GM23248 (cell line): Measurements from ENCODE around the gene ATP8A1. TPM values are rescaled to one million over a fixed set of nuclear protein-coding genes. Genes with fewer than 3 reads are reported as not detected.

Source experiments
- DNase-seq: peaks from one replicate; pipeline ENCODE4 v3.0.0-alpha.2; 2015
- H2AFZ ChIP-seq: fragments of 200-600 bp; sonication (generic); 2 replicates; pipeline ENCODE4 v1.6.1; 2016; ENCODE audit warnings: antibody characterized with exemption
- H3F3A ChIP-seq: fragments of 200-600 bp; sonication (generic); 2 replicates; pipeline ENCODE4 v1.6.1; 2016; ENCODE audit warnings: mild to moderate bottlenecking, antibody characterized with exemption, mixed run types; ENCODE audit not compliant: insufficient read depth
- H3K27ac ChIP-seq: fragments of 200-600 bp; sonication (generic); 2 replicates; pipeline ENCODE4 v1.5.1; 2016; ENCODE audit warnings: mild to moderate bottlenecking
- H3K27me3 ChIP-seq: fragments of 200-600 bp; sonication (generic); replicated peaks from 2 replicates; pipeline ENCODE4 v1.6.1; 2016; ENCODE audit warnings: mild to moderate bottlenecking; ENCODE audit not compliant: insufficient read depth
- H3K36me3 ChIP-seq: fragments of 200-600 bp; sonication (generic); 2 replicates; pipeline ENCODE4 v1.6.1; 2016; ENCODE audit warnings: low read depth, mild to moderate bottlenecking
- H3K4me1 ChIP-seq: fragments of 200-600 bp; sonication (generic); 2 replicates; pipeline ENCODE4 v1.6.1; 2016; ENCODE audit warnings: mild to moderate bottlenecking; ENCODE audit not compliant: insufficient read depth
- H3K4me2 ChIP-seq: fragments of 200-600 bp; sonication (generic); one replicate; pipeline ENCODE4 v1.6.1; 2016; ENCODE audit warnings: mild to moderate bottlenecking; ENCODE audit not compliant: unreplicated experiment
- H3K4me3 ChIP-seq: fragments of 200-600 bp; sonication (generic); 2 replicates; pipeline ENCODE4 v1.5.1; 2016; ENCODE audit warnings: mild to moderate bottlenecking
- H3K79me2 ChIP-seq: fragments of 200-600 bp; sonication (generic); 2 replicates; pipeline ENCODE4 v1.6.1; 2016; ENCODE audit warnings: mild to moderate bottlenecking; ENCODE audit not compliant: insufficient read depth
- H3K9ac ChIP-seq: fragments of 200-600 bp; sonication (generic); 2 replicates; pipeline ENCODE4 v1.6.1; 2016; ENCODE audit warnings: mild to moderate bottlenecking
- H3K9me2 ChIP-seq: fragments of 200-600 bp; sonication (generic); 2 replicates; pipeline ENCODE4 v1.6.1; 2016; ENCODE audit warnings: mixed run types, mild to moderate bottlenecking, moderate library complexity; ENCODE audit not compliant: insufficient read depth
- H3K9me3 ChIP-seq: fragments of 200-600 bp; sonication (generic); one replicate; pipeline ENCODE4 v1.6.1; 2017; ENCODE audit warnings: low read depth
- H4K20me1 ChIP-seq: fragments of 200-600 bp; sonication (generic); 2 replicates; pipeline ENCODE4 v1.6.0; 2016; ENCODE audit not compliant: insufficient read depth
- EZH2 ChIP-seq: fragments of 200-600 bp; sonication (generic); IDR thresholded peaks from 2 replicates; pipeline ENCODE4 v1.6.1; 2018; ENCODE audit warnings: antibody characterized with exemption, mild to moderate bottlenecking; ENCODE audit not compliant: insufficient read depth, poor library complexity, severe bottlenecking
- EZH2phosphoT487 ChIP-seq: fragments of 200-600 bp; sonication (generic); IDR thresholded peaks from 2 replicates; pipeline ENCODE4 v1.6.1; 2018; ENCODE audit warnings: antibody characterized with exemption, moderate library complexity, mild to moderate bottlenecking, low read depth; ENCODE audit not compliant: insufficient read depth
- WGBS, 2 experiments: methylation state at CpG; one replicate each; pipeline ENCODE4 v1.1.6; 2015 to 2017; ENCODE audit warnings: low lambda C conversion rate in 2 of 2, low coverage in 1 of 2; ENCODE audit errors: missing lambda C conversion rate in 2 of 2; 5-methylcytosine and 5-hydroxymethylcytosine counted together
- in situ Hi-C: fragments of 300-500 bp; cut with MboI; formaldehyde crosslinking; loops from 2 replicates; pipeline ENCODE4 v1.15.0; 2020
- polyA plus RNA-seq: library from polyadenylated mRNA; unstranded; fragments of >200 nt; fragmentation: Nextera tagmentation; extraction: Ambion mirVana; gene quantifications from 2 replicates; pipeline ENCODE4 v1.2.1, GENCODE V29; 2016
- total RNA-seq: library from RNA; depleted of rRNA; stranded (reverse); fragments of >200 nt; shearing (Covaris generic); gene quantifications from 2 replicates; pipeline ENCODE4 v1.2.3, GENCODE V29; 2014

ATP8A1 gene
- total and polyA plus RNA-seq, 2 experiments from 2014 or later, result 0.11 to 0.13 TPM

DNA sequence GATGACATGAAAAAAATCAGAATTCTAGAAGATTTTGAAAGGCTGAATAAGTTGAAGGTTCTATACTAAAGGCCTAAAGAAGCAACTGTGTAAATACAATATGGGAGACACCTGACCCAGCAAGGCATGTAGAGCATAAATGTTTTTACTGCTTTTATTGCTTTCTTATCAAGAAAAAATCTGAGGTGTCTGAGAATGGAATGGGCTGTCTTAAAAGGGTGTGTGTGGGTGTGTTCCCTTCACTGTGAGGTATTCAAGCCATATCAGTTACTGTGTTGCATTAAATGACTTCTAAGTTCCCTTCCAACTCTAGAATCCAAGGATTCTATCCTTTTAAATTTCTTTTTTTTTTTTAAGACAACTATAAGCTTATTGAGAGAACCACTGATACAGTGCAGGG is 15.7 kb downstream of the ATP8A1 start:
- Histone ChIP-seq H4K20me1 (no peaks in the 10 kb centered on the region), H3K4me1 (no peaks in the 10 kb centered on the region), H3K4me3 (no peak overlapping the region), H3K27ac (no peak overlapping the region), H3K9ac (no peak overlapping the region), H3K27me3 (no peaks in the 10 kb centered on the region), H3K79me2 (no peaks in the 10 kb centered on the region), H3K36me3 (no peaks in the 10 kb centered on the region), H3K9me2 (no peaks in the 10 kb centered on the region), H3K4me2 (no peak overlapping the region), H2AFZ (no peak overlapping the region), H3K9me3 (no peaks in the 10 kb centered on the region), H3F3A (no peaks in the 10 kb centered on the region)
- DNase-seq, result no peak
- in situ Hi-C loops, result no loop called here
- TF ChIP-seq EZH2phosphoT487, result no peak
- TF ChIP-seq EZH2, result no peak

GRCh38 chr4:42640613-42641012 is 16.3 kb downstream of the ATP8A1 start:
- no peaks in the 10 kb centered on the region for H4K20me1 ChIP-seq
- H2AFZ ChIP-seq, result no peak overlapping the region
- H3K9me3 ChIP-seq, result no peaks in the 10 kb centered on the region
- no peak for DNase-seq
- H3F3A ChIP-seq, result no peaks in the 10 kb centered on the region
- no peaks in the 10 kb centered on the region for H3K27me3 ChIP-seq
- no peak overlapping the region for H3K9ac ChIP-seq
- H3K36me3 ChIP-seq, result no peaks in the 10 kb centered on the region
- TF ChIP-seq EZH2 (no peak), EZH2phosphoT487 (no peak)
- H3K4me3 ChIP-seq, result no peak overlapping the region
- H3K27ac ChIP-seq, result no peak overlapping the region
- 41 to 55% methylated on average over 3 of the region's 3 CpGs for WGBS, 2 experiments
- H3K79me2 ChIP-seq, result no peaks in the 10 kb centered on the region
- no peaks in the 10 kb centered on the region for H3K4me1 ChIP-seq
- no peak overlapping the region for H3K4me2 ChIP-seq
- in situ Hi-C loops, result no loop called here
- H3K9me2 ChIP-seq, result no peaks in the 10 kb centered on the region

DNA sequence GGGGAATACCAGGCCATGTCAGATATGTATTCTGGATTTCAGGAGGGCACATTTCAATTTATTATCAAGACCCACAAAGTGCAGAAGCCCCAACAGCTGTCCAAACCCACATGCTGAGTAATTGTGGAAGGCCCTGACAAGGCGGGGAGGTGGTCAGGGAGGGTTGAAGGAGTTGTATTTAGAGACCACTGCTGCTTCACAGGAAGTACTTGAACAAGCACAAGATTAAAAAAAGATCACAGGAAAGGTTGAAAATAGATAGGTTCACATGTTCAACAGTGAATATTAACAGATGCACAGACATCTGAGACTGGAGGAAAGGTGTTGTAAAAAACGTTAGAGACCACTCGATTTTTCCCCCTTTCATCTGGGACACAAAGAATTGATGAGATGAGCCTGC is 17.9 kb downstream of the ATP8A1 start:
- H3K9ac ChIP-seq, result no peak overlapping the region
- in situ Hi-C loops, result no loop called here
- H3K27ac ChIP-seq, result no peak overlapping the region
- no peaks in the 10 kb centered on the region for H3K36me3 ChIP-seq
- no peak overlapping the region for H3K4me3 ChIP-seq
- no peak overlapping the region for H3K4me2 ChIP-seq
- DNase-seq, result no peak
- no peaks in the 10 kb centered on the region for H3K9me3 ChIP-seq
- WGBS, 2 experiments, result 4 to 6% methylated on average over 3 of the region's 3 CpGs
- no peaks in the 10 kb centered on the region for H3K79me2 ChIP-seq
- no peaks in the 10 kb centered on the region for H3K27me3 ChIP-seq
- no peaks in the 10 kb centered on the region for H3F3A ChIP-seq
- TF ChIP-seq EZH2, result no peak
- TF ChIP-seq EZH2phosphoT487, result no peak
- no peaks in the 10 kb centered on the region for H3K9me2 ChIP-seq
- no peaks in the 10 kb centered on the region for H3K4me1 ChIP-seq
- no peak overlapping the region for H2AFZ ChIP-seq
- H4K20me1 ChIP-seq, result no peaks in the 10 kb centered on the region

- H3K4me3 ChIP-seq, result no peak overlapping the region
- no peak overlapping the region for H3K27ac ChIP-seq
- in situ Hi-C loops, result no loop called here
- H3K36me3 ChIP-seq, result no peaks in the 10 kb centered on the region
- no peak overlapping the region for H3K4me2 ChIP-seq
- H2AFZ ChIP-seq, result no peak overlapping the region
- H3K27me3 ChIP-seq, result no peaks in the 10 kb centered on the region
- no peak for TF ChIP-seq EZH2
- TF ChIP-seq EZH2phosphoT487, result no peak
- H3K9me2 ChIP-seq, result no peaks in the 10 kb centered on the region
- 68 to 74% methylated on average over 5 of the region's 5 CpGs for WGBS, 2 experiments
- no peak overlapping the region for H3K9ac ChIP-seq
- no peaks in the 10 kb centered on the region for H3F3A ChIP-seq
- no peak for DNase-seq
- H3K79me2 ChIP-seq, result no peaks in the 10 kb centered on the region
- H3K9me3 ChIP-seq, result no peaks in the 10 kb centered on the region
- no peaks in the 10 kb centered on the region for H4K20me1 ChIP-seq
- H3K4me1 ChIP-seq, result no peaks in the 10 kb centered on the region
Observed at GRCh38 chr4:42638321-42638720, 18.6 kb downstream of the ATP8A1 start.

- Histone ChIP-seq H2AFZ (no peak overlapping the region), H3K79me2 (no peaks in the 10 kb centered on the region), H3K27ac (no peak overlapping the region), H3K4me1 (no peaks in the 10 kb centered on the region), H3K9me2 (no peaks in the 10 kb centered on the region), H3K4me2 (no peak overlapping the region), H3K36me3 (no peaks in the 10 kb centered on the region), H3K9me3 (no peaks in the 10 kb centered on the region), H3K27me3 (no peaks in the 10 kb centered on the region), H3K4me3 (no peak overlapping the region), H3K9ac (no peak overlapping the region), H3F3A (no peaks in the 10 kb centered on the region), H4K20me1 (no peaks in the 10 kb centered on the region)
- no peak for DNase-seq
- in situ Hi-C loops, result no loop called here
- no peak for TF ChIP-seq EZH2
- no peak for TF ChIP-seq EZH2phosphoT487
Observed at GRCh38 chr4:42637867-42638266, 19.0 kb downstream of the ATP8A1 start.
